GM23338 (cell line): Measurements from ENCODE around the gene FGF21. TPM values are rescaled to one million over a fixed set of nuclear protein-coding genes. Genes with fewer than 3 reads are reported as not detected.

Experiments
- ATAC-seq: fragments of 200-7000 bp; cut with Tn5 transposase; 3 replicates; pipeline ENCODE4 v1.9.1; 2020
- DNase-seq: peaks from one replicate; pipeline ENCODE4 v3.0.0-alpha.2; 2015; ENCODE audit warnings: low spot score
- H2AFZ ChIP-seq: fragments of 200-600 bp; sonication (generic); 2 replicates; pipeline ENCODE4 v1.8.0; 2016; ENCODE audit warnings: antibody characterized with exemption, mild to moderate bottlenecking, moderate library complexity
- H3F3A ChIP-seq: fragments of 200-600 bp; sonication (generic); replicated peaks from 2 replicates; pipeline ENCODE4 v1.8.0; 2017; ENCODE audit warnings: antibody characterized with exemption, mixed run types, low read depth
- H3K27ac ChIP-seq: fragments of 200-600 bp; sonication (generic); 2 replicates; pipeline ENCODE4 v1.6.1; 2016; ENCODE audit warnings: low read depth
- H3K27me3 ChIP-seq: fragments of 200-600 bp; sonication (generic); 2 replicates; pipeline ENCODE4 v1.8.0; 2016; ENCODE audit warnings: mild to moderate bottlenecking, mixed run types, moderate library complexity; ENCODE audit not compliant: insufficient read depth
- H3K36me3 ChIP-seq: fragments of 200-600 bp; sonication (generic); 2 replicates; pipeline ENCODE4 v1.8.0; 2016; ENCODE audit warnings: mild to moderate bottlenecking; ENCODE audit not compliant: insufficient read depth
- H3K4me1 ChIP-seq: fragments of 200-600 bp; sonication (generic); 2 replicates; pipeline ENCODE4 v1.8.0; 2016; ENCODE audit warnings: mild to moderate bottlenecking, moderate library complexity; ENCODE audit not compliant: insufficient read depth
- H3K4me2 ChIP-seq: fragments of 200-600 bp; sonication (generic); 2 replicates; pipeline ENCODE4 v1.7.1; 2017; ENCODE audit warnings: mixed run types
- H3K4me3 ChIP-seq: fragments of 200-600 bp; sonication (generic); 2 replicates; pipeline ENCODE4 v1.6.1; 2016; ENCODE audit warnings: mixed run types
- H3K79me2 ChIP-seq: fragments of 200-600 bp; sonication (generic); replicated peaks from 2 replicates; pipeline ENCODE4 v1.8.0; 2017; ENCODE audit warnings: mild to moderate bottlenecking; ENCODE audit not compliant: insufficient read depth
- H3K9me2 ChIP-seq: fragments of 200-600 bp; sonication (generic); 2 replicates; pipeline ENCODE4 v1.8.0; 2017; ENCODE audit not compliant: insufficient read depth
- H4K20me1 ChIP-seq: fragments of 200-600 bp; sonication (generic); replicated peaks from 2 replicates; pipeline ENCODE4 v1.8.0; 2017; ENCODE audit warnings: mild to moderate bottlenecking; ENCODE audit not compliant: insufficient read depth
- H3K27ac Mint-ChIP-seq: 2 replicates; pipeline ENCODE4 v1.8.0; 2020; ENCODE audit warnings: inconsistent platforms, mild to moderate bottlenecking, moderate library complexity, mixed read lengths
- H3K27me3 Mint-ChIP-seq: 3 replicates; pipeline ENCODE4 v1.8.0; 2022; ENCODE audit warnings: low read depth, mild to moderate bottlenecking, moderate library complexity, mixed read lengths, inconsistent platforms; ENCODE audit not compliant: insufficient read depth, poor library complexity
- H3K36me3 Mint-ChIP-seq: 3 replicates; pipeline ENCODE4 v1.8.0; 2021; ENCODE audit warnings: low read depth, mild to moderate bottlenecking, inconsistent platforms, moderate library complexity, mixed read lengths
- H3K4me1 Mint-ChIP-seq: 3 replicates; pipeline ENCODE4 v1.8.0; 2020; ENCODE audit warnings: mild to moderate bottlenecking, inconsistent platforms, mixed read lengths
- H3K4me3 Mint-ChIP-seq: 3 replicates; pipeline ENCODE4 v1.8.0; 2021; ENCODE audit warnings: moderate library complexity, mild to moderate bottlenecking, inconsistent platforms, mixed read lengths
- H3K9me3 Mint-ChIP-seq: 3 replicates; pipeline ENCODE4 v1.8.0; 2020; ENCODE audit warnings: moderate library complexity, mild to moderate bottlenecking, inconsistent platforms, mixed read lengths
- EZH2 ChIP-seq: fragments of 200-600 bp; sonication (generic); IDR thresholded peaks from one replicate; pipeline ENCODE4 v1.8.0; 2017; ENCODE audit warnings: antibody characterized with exemption, mild to moderate bottlenecking, low read depth; ENCODE audit not compliant: unreplicated experiment
- POLR2AphosphoS5 ChIP-seq: IDR thresholded peaks from 2 replicates; pipeline ENCODE4 v1.6.1; 2016; ENCODE audit warnings: antibody characterized with exemption, low read depth
- STAT1 ChIP-seq: IDR thresholded peaks from one replicate; pipeline ENCODE4 v1.6.1; 2016; ENCODE audit warnings: antibody characterized with exemption; ENCODE audit not compliant: unreplicated experiment
- ZNF114 ChIP-seq: fragments of 250-450 bp; sonication (Bioruptor Pico); IDR thresholded peaks from 2 replicates; pipeline ENCODE4 v1.5.0; 2020; ENCODE audit warnings: mild to moderate bottlenecking, moderate library complexity
- ZNF331 ChIP-seq: fragments of 250-450 bp; sonication (Bioruptor Pico); IDR thresholded peaks from 2 replicates; pipeline ENCODE4 v1.5.0; 2020; ENCODE audit warnings: low read depth, mild to moderate bottlenecking, moderate library complexity
- polyA plus RNA-seq: library from polyadenylated mRNA; unstranded; fragments of >200 nt; fragmentation: Nextera tagmentation; extraction: Ambion mirVana; gene quantifications from 2 replicates; pipeline ENCODE4 v1.2.1, GENCODE V29; 2016
- total RNA-seq: library from RNA; depleted of rRNA; stranded (reverse); fragments of >200 nt; shearing (Covaris generic); gene quantifications from 2 replicates; pipeline ENCODE4 v1.2.3, GENCODE V29; 2014
- TF ChIP-seq, protein P1 (sequence below): IDR thresholded peaks from one replicate; pipeline ENCODE4 v1.6.1; 2018; ENCODE audit warnings: antibody characterized with exemption; ENCODE audit not compliant: unreplicated experiment
- TF ChIP-seq, protein P2 (sequence below): IDR thresholded peaks from 2 replicates; pipeline ENCODE4 v1.6.1; 2016; ENCODE audit warnings: antibody characterized with exemption
- TF ChIP-seq, protein P3 (sequence below), 2 experiments: fragments of 200-600 bp in 1 of 2; sonication (generic) in 1 of 2; conservative IDR thresholded peaks; 2 replicates each; pipeline versions ENCODE4 v1.5.1 to v1.6.1; 2016 to 2017; ENCODE audit warnings: antibody characterized with exemption in 2 of 2, low read depth in 2 of 2, mild to moderate bottlenecking in 2 of 2, moderate library complexity in 1 of 2

FGF21 gene
- total and polyA plus RNA-seq, 2 experiments from 2014 or later, result 0.78 to 1.3 TPM

DNA sequence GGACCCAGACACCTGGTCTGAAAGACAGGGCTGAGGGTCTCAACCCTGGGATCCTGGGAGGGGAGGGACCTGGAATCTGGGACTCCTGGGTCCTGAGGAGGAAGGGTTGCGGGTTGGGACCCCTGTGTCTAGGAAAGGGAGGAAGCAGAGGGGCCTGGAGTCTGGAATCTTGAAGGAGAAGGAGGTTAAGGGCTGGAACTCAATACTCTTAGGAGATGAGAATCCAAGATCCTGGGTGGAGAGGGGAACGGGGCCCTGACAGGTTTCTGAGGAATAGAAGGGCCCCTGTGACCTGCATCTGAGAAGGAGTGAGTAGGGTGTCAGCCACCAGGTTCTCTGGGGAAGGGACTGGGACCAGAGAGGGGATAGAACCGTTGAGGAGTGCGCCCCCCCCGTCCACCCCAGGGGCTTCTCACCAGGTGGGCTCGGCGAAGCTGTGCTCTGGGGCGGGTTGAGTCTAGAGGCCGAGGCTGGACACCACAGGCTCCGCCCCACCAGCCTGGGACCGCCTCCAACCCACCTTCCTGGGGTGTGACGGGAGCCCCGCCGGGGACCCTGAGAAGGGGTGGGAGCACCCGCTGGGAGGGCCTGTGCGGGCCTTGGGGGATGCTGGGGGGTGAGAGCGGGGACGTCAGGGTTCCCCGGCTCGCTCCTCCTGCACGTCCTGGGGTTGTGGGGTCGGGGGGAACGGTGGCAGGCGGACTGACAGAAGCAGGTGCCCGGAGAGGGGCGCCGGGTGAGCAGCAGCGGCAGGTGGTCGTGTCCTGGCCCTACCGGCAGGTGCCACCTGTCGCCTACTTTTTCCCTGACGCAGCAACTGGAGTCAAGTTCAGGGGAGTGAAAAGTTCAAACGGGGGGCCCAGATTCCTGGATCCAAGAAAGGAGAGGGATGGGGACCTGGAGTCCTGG is 35.8 kb upstream of the FGF21 start, which contains the start of gene MAMSTR:
TSS of gene MAMSTR (minus strand) at position 463 of the 909 bp plus-strand sequence. CDS start 694 bp downstream, outside the sequence.
- Mint-ChIP-seq H3K27ac (peak within 1 kb of the TSS; percentile 57), H3K4me1 (peaks cover 39% of the 10 kb centered on the region), H3K4me3 (peak within 1 kb of the TSS; percentile 99), H3K36me3 (no peaks in the 10 kb centered on the region; the same call in 2 of the 3 replicates), H3K27me3 (peaks cover 27% of the 10 kb centered on the region), H3K9me3 (peaks cover 3% of the 10 kb centered on the region; the same call in 1 of the 3 replicates)
- peak within 1 kb of the TSS; percentile 58 for H3K4me3 ChIP-seq
- H3K4me1 ChIP-seq, result peaks cover 38% of the 10 kb centered on the region
- TF ChIP-seq POLR2AphosphoS5, result no peak
- TF ChIP-seq, protein P1, sequence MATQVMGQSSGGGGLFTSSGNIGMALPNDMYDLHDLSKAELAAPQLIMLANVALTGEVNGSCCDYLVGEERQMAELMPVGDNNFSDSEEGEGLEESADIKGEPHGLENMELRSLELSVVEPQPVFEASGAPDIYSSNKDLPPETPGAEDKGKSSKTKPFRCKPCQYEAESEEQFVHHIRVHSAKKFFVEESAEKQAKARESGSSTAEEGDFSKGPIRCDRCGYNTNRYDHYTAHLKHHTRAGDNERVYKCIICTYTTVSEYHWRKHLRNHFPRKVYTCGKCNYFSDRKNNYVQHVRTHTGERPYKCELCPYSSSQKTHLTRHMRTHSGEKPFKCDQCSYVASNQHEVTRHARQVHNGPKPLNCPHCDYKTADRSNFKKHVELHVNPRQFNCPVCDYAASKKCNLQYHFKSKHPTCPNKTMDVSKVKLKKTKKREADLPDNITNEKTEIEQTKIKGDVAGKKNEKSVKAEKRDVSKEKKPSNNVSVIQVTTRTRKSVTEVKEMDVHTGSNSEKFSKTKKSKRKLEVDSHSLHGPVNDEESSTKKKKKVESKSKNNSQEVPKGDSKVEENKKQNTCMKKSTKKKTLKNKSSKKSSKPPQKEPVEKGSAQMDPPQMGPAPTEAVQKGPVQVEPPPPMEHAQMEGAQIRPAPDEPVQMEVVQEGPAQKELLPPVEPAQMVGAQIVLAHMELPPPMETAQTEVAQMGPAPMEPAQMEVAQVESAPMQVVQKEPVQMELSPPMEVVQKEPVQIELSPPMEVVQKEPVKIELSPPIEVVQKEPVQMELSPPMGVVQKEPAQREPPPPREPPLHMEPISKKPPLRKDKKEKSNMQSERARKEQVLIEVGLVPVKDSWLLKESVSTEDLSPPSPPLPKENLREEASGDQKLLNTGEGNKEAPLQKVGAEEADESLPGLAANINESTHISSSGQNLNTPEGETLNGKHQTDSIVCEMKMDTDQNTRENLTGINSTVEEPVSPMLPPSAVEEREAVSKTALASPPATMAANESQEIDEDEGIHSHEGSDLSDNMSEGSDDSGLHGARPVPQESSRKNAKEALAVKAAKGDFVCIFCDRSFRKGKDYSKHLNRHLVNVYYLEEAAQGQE, result no peak
- TF ChIP-seq ZNF331 (CRISPR knock-in tag), result no peak
- TF ChIP-seq, protein P2, sequence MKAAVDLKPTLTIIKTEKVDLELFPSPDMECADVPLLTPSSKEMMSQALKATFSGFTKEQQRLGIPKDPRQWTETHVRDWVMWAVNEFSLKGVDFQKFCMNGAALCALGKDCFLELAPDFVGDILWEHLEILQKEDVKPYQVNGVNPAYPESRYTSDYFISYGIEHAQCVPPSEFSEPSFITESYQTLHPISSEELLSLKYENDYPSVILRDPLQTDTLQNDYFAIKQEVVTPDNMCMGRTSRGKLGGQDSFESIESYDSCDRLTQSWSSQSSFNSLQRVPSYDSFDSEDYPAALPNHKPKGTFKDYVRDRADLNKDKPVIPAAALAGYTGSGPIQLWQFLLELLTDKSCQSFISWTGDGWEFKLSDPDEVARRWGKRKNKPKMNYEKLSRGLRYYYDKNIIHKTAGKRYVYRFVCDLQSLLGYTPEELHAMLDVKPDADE, result no peak
- TF ChIP-seq ZNF114 (CRISPR knock-in tag), result no peak
- TF ChIP-seq, protein P3, sequence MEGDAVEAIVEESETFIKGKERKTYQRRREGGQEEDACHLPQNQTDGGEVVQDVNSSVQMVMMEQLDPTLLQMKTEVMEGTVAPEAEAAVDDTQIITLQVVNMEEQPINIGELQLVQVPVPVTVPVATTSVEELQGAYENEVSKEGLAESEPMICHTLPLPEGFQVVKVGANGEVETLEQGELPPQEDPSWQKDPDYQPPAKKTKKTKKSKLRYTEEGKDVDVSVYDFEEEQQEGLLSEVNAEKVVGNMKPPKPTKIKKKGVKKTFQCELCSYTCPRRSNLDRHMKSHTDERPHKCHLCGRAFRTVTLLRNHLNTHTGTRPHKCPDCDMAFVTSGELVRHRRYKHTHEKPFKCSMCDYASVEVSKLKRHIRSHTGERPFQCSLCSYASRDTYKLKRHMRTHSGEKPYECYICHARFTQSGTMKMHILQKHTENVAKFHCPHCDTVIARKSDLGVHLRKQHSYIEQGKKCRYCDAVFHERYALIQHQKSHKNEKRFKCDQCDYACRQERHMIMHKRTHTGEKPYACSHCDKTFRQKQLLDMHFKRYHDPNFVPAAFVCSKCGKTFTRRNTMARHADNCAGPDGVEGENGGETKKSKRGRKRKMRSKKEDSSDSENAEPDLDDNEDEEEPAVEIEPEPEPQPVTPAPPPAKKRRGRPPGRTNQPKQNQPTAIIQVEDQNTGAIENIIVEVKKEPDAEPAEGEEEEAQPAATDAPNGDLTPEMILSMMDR (conservative IDR thresholded peaks at IDR 0.05; ENCODE audit: low read depth in 2 of 2), result peak in 1 of 2 experiments; percentile 37; a peak in 2 of 4 replicates
- TF ChIP-seq STAT1, result no peak
- no peak for TF ChIP-seq EZH2
- H4K20me1 ChIP-seq, result no peaks in the 10 kb centered on the region
- peak; percentile 35 for DNase-seq
- H3K36me3 ChIP-seq, result no peaks in the 10 kb centered on the region
- peak; percentile 6 for ATAC-seq
- H3F3A ChIP-seq, result peaks cover 13% of the 10 kb centered on the region; the same call in 1 of the 2 replicates
- H2AFZ ChIP-seq, result no peak within 1 kb of the TSS
- H3K9me2 ChIP-seq, result no peaks in the 10 kb centered on the region
- no peak within 1 kb of the TSS for H3K27ac ChIP-seq
- peak within 1 kb of the TSS; percentile 70 for H3K4me2 ChIP-seq
- H3K79me2 ChIP-seq, result no peaks in the 10 kb centered on the region
- H3K27me3 ChIP-seq, result no peaks in the 10 kb centered on the region
